ENCODE measurements around the gene PLCZ1.

PLCZ1 gene

DNA sequence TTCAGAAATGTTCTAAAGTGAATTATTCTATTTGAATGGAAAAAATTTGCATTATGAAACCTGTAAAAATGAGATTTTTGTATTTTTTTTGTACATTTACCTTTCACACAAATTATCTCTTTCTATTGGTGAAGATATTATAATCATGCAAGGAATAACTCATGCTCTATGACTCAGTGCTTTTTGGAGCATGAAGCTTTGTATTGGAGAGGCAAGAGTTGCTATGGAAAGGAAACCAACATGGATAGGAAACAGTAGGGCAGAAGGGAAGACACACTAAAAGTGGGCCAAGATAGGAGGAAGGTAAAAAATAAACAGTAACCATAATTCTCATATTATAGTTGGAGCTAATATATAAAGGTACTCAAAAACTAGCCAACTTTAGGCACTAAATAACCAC, 79.0 kb downstream of the PLCZ1 start:
- Histone ChIP-seq H3K36me3 (ENCODE audit: control insufficient read depth in 2 of 2, insufficient read depth in 2 of 2, low read length in 2 of 2) (no peaks in the 10 kb centered on the region), H3K27ac (ENCODE audit: low read length) (no peak overlapping the region), H3K9me3 (ENCODE audit: control insufficient read depth in 2 of 2, low read length in 2 of 2) (no peaks in the 10 kb centered on the region), H3K9ac (ENCODE audit: low read length in 2 of 2) (no peak overlapping the region), H3K27me3 (ENCODE audit: control insufficient read depth in 1 of 2, insufficient read depth in 2 of 2, low read length in 2 of 2) (no peaks in the 10 kb centered on the region), H3K4me1 (ENCODE audit: control insufficient read depth, insufficient read depth, low read length) (no peaks in the 10 kb centered on the region), H3K4me3 (ENCODE audit: low read length in 2 of 2) (no peak overlapping the region)

DNA sequence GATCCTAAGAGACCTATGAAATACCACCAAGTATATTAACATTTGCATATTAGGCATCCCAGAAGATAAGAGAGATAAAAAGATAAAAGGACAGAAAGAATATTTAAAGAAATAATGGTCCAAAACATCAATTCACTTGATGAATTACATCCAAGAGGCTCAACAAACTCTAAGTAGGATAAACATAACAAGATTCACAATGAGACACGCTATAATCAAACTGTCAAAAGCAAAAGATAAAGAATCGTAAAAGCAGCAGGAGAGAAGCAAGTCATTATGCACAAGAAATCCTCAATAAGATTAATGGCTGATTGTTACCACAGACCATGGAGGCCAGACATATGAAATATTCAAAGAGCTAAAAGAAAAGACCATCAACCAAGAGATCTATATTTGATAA, 79.6 kb downstream of the PLCZ1 start:
- H3K27me3 ChIP-seq (ENCODE audit: control insufficient read depth in 1 of 2, insufficient read depth in 2 of 2, low read length in 2 of 2): no peaks in the 10 kb centered on the region
- H3K9ac ChIP-seq (ENCODE audit: low read length in 2 of 2): no peak overlapping the region
- no peak overlapping the region for H3K27ac ChIP-seq (ENCODE audit: low read length)
- H3K9me3 ChIP-seq (ENCODE audit: control insufficient read depth in 2 of 2, low read length in 2 of 2): no peaks in the 10 kb centered on the region
- H3K36me3 ChIP-seq (ENCODE audit: control insufficient read depth in 2 of 2, insufficient read depth in 2 of 2, low read length in 2 of 2): no peaks in the 10 kb centered on the region
- H3K4me1 ChIP-seq (ENCODE audit: control insufficient read depth, insufficient read depth, low read length): no peaks in the 10 kb centered on the region
- no peak overlapping the region for H3K4me3 ChIP-seq (ENCODE audit: low read length in 2 of 2)

DNA sequence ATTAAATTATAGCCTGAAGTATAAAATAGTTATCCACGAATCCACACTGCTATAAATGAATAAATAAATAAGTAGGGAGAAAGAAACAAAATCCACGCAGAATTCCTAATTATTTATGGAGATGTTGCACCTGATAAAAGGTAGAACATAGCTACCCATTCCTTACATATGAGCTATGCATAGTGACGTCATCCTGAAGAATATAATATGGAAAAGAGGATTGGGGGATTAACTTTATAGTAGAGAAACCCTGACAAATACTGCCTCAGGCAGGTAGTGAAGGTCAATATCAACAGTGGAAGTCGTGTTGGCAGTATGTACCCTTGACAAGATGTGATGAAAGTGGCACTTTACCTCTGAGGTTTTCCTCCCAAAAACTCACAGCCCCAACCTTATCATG, 82.5 kb downstream of the PLCZ1 start:
- no peak overlapping the region for H3K9ac ChIP-seq (ENCODE audit: low read length in 2 of 2)
- H3K27me3 ChIP-seq (ENCODE audit: control insufficient read depth in 1 of 2, insufficient read depth in 2 of 2, low read length in 2 of 2): no peaks in the 10 kb centered on the region
- H3K4me1 ChIP-seq (ENCODE audit: control insufficient read depth, insufficient read depth, low read length): no peaks in the 10 kb centered on the region
- H3K27ac ChIP-seq (ENCODE audit: low read length): no peak overlapping the region
- H3K9me3 ChIP-seq (ENCODE audit: control insufficient read depth in 2 of 2, low read length in 2 of 2): no peaks in the 10 kb centered on the region
- H3K4me3 ChIP-seq (ENCODE audit: low read length in 2 of 2): no peak overlapping the region
- no peaks in the 10 kb centered on the region for H3K36me3 ChIP-seq (ENCODE audit: control insufficient read depth in 2 of 2, insufficient read depth in 2 of 2, low read length in 2 of 2)

DNA sequence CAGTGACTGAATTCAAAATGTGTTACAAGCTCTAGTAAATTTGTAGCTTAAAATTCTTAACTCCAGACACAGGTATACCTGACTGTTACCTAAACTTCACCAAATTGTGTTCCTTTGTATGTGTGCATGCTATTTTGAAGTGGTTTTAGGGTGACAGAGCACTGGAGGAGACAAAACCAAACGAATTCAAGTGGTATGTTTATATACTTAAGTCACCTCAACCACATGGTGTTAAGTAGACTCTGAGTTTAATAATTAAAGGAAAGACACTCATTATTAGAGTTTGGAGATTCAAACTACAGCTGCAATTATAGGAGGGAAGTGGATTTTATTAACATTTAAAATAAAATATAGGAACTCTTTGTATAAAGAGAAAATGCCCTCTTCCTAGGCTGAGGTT, 84.3 kb downstream of the PLCZ1 start:
- Histone ChIP-seq H3K4me3 (ENCODE audit: low read length in 2 of 2) (no peak overlapping the region), H3K36me3 (ENCODE audit: control insufficient read depth in 2 of 2, insufficient read depth in 2 of 2, low read length in 2 of 2) (no peaks in the 10 kb centered on the region), H3K9me3 (ENCODE audit: control insufficient read depth in 2 of 2, low read length in 2 of 2) (no peaks in the 10 kb centered on the region), H3K9ac (ENCODE audit: low read length in 2 of 2) (no peak overlapping the region), H3K27me3 (ENCODE audit: control insufficient read depth in 1 of 2, insufficient read depth in 2 of 2, low read length in 2 of 2) (no peaks in the 10 kb centered on the region), H3K4me1 (ENCODE audit: control insufficient read depth, insufficient read depth, low read length) (no peaks in the 10 kb centered on the region), H3K27ac (ENCODE audit: low read length) (no peak overlapping the region)

DNA sequence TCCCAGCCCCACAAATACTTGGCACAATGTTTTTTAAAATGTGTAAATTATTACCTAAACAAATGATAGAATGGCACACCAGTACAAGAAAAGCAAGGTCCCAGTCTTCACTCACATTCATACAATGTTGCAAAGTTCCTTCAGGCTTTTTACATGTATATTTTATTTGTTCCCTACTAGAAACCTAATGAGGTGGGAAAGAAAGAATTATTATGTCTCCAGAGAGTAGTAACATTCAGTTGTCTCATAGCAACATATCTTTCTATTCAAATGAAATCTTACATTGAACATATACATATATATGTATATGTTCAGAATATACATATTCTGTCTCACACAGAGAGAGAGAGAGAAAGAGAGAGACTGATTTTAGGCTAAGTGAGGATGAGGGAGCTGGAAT, 85.2 kb downstream of the PLCZ1 start:
- Histone ChIP-seq H3K27ac (ENCODE audit: low read length) (no peak overlapping the region), H3K4me3 (ENCODE audit: low read length in 2 of 2) (no peak overlapping the region), H3K9me3 (ENCODE audit: control insufficient read depth in 2 of 2, low read length in 2 of 2) (no peaks in the 10 kb centered on the region), H3K27me3 (ENCODE audit: control insufficient read depth in 1 of 2, insufficient read depth in 2 of 2, low read length in 2 of 2) (no peaks in the 10 kb centered on the region), H3K9ac (ENCODE audit: low read length in 2 of 2) (no peak overlapping the region), H3K4me1 (ENCODE audit: control insufficient read depth, insufficient read depth, low read length) (no peaks in the 10 kb centered on the region), H3K36me3 (ENCODE audit: control insufficient read depth in 2 of 2, insufficient read depth in 2 of 2, low read length in 2 of 2) (no peaks in the 10 kb centered on the region)

DNA sequence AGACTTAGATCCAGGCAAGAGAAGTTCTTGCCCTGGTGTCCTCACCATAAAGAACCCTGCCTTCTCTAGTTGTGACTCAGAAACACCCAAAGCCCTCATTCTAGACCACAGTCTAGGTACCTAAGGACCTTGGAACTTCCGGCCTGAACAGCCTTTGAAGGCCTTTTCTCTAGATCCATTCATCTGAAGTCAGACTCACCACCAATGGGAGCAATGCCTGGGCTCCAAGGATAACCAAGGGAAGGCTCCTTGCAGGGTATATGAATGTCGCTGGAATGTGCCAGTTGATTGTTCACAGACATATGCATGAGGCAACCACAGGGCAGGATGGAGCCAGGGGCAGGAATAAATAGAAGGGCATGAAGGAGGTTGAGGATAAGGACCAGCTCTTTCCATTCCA, 86.3 kb downstream of the PLCZ1 start:
- Histone ChIP-seq H3K36me3 (ENCODE audit: control insufficient read depth in 2 of 2, insufficient read depth in 2 of 2, low read length in 2 of 2) (no peaks in the 10 kb centered on the region), H3K27me3 (ENCODE audit: control insufficient read depth in 1 of 2, insufficient read depth in 2 of 2, low read length in 2 of 2) (no peaks in the 10 kb centered on the region), H3K27ac (ENCODE audit: low read length) (no peak overlapping the region), H3K4me3 (ENCODE audit: low read length in 2 of 2) (no peak overlapping the region), H3K4me1 (ENCODE audit: control insufficient read depth, insufficient read depth, low read length) (no peaks in the 10 kb centered on the region), H3K9ac (ENCODE audit: low read length in 2 of 2) (no peak overlapping the region), H3K9me3 (ENCODE audit: control insufficient read depth in 2 of 2, low read length in 2 of 2) (no peaks in the 10 kb centered on the region)

DNA sequence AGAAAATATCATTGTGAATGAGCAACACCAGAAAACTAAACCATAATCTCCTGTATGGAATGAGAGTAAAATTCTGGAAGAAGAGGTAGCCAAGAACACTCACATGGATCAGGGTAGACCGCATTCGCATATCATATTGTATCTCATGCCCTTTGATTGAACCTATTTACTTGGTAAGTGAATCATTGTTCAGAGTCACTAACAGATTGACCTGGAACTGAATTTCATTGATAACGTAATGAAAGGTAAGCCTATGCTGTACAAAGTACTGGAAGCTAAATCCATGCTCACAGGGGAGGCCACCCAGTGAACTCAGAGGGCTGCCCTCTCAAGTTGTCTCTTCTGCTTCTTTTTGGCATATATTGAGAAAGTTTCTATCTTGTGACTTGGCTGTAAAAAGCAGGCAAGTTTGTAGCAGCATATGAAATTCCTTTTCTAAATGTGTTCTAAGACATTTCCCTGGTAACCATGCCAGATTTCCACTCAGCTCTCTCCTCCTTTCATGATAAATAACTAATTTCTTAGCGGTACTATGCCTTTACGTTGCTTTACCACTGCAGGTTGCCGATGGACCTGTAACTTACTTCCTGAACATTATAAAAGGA, 91.4 kb downstream of the PLCZ1 start:
- Histone ChIP-seq H3K9me3 (ENCODE audit: control insufficient read depth in 2 of 2, low read length in 2 of 2) (no peaks in the 10 kb centered on the region), H3K36me3 (ENCODE audit: control insufficient read depth in 2 of 2, insufficient read depth in 2 of 2, low read length in 2 of 2) (no peaks in the 10 kb centered on the region), H3K4me3 (ENCODE audit: low read length in 2 of 2) (no peak overlapping the region), H3K27ac (ENCODE audit: low read length) (no peak overlapping the region), H3K9ac (ENCODE audit: low read length in 2 of 2) (no peak overlapping the region), H3K27me3 (ENCODE audit: control insufficient read depth in 1 of 2, insufficient read depth in 2 of 2, low read length in 2 of 2) (no peaks in the 10 kb centered on the region), H3K4me1 (ENCODE audit: control insufficient read depth, insufficient read depth, low read length) (peaks cover 4% of the 10 kb centered on the region)

DNA sequence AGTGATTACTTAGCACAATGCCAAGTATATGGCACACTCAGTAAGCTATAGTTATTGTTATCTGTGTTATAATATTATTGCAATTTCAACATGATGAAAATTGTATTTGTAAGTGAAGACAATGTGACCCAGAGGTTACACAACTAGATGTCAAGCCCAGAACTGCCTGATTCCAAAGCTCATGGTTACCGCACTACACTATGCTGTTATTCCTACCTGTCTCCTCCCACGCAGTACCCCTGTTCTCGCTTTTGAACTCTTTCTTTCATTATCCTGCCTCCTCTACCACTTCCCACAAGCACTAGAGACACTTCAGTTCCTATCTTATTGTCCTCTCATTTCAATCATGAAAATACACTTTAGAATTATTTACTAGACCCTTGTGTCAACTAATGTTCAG, 93.2 kb downstream of the PLCZ1 start:
- Histone ChIP-seq H3K9me3 (ENCODE audit: control insufficient read depth in 2 of 2, low read length in 2 of 2) (no peaks in the 10 kb centered on the region), H3K9ac (ENCODE audit: low read length in 2 of 2) (no peak overlapping the region), H3K27ac (ENCODE audit: low read length) (no peak overlapping the region)

DNA sequence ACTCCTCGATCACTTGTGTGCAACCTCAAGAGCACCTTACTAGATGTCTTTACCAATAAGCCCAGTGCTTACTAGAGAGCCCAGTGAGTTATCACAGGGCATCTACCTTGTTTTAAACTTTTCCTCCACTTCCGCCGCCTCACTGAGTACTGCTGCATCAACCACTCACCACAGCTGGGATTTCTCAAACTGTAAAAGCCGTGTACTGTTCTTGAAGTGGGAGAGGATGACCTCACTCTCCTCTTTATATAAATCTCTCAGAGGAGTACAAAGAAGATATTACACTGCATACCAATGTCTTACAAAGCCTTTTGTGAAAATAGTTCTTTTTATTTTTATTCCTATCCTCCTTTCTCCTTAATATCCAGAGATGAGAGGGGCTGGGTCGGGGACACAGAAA, 94.1 kb downstream of the PLCZ1 start:
- Histone ChIP-seq H3K4me1 (ENCODE audit: control insufficient read depth, insufficient read depth, low read length) (peaks cover 4% of the 10 kb centered on the region), H3K9me3 (ENCODE audit: control insufficient read depth in 2 of 2, low read length in 2 of 2) (no peaks in the 10 kb centered on the region), H3K4me3 (ENCODE audit: low read length in 2 of 2) (peak overlapping the region in 1 of 2 donors; percentile 24), H3K9ac (ENCODE audit: low read length in 2 of 2) (peak overlapping the region in 1 of 2 donors; percentile 29), H3K27me3 (ENCODE audit: control insufficient read depth in 1 of 2, insufficient read depth in 2 of 2, low read length in 2 of 2) (no peaks in the 10 kb centered on the region), H3K27ac (ENCODE audit: low read length) (peak overlapping the region; percentile 56), H3K36me3 (ENCODE audit: control insufficient read depth in 2 of 2, insufficient read depth in 2 of 2, low read length in 2 of 2) (no peaks in the 10 kb centered on the region)

More for the DNA sequence above, 93.2 kb downstream of the PLCZ1 start:
- no peaks in the 10 kb centered on the region for H3K27me3 ChIP-seq (ENCODE audit: control insufficient read depth in 1 of 2, insufficient read depth in 2 of 2, low read length in 2 of 2)
- H3K36me3 ChIP-seq (ENCODE audit: control insufficient read depth in 2 of 2, insufficient read depth in 2 of 2, low read length in 2 of 2): no peaks in the 10 kb centered on the region
- H3K4me3 ChIP-seq (ENCODE audit: low read length in 2 of 2): no peak overlapping the region
- peaks cover 4% of the 10 kb centered on the region for H3K4me1 ChIP-seq (ENCODE audit: control insufficient read depth, insufficient read depth, low read length)

DNA sequence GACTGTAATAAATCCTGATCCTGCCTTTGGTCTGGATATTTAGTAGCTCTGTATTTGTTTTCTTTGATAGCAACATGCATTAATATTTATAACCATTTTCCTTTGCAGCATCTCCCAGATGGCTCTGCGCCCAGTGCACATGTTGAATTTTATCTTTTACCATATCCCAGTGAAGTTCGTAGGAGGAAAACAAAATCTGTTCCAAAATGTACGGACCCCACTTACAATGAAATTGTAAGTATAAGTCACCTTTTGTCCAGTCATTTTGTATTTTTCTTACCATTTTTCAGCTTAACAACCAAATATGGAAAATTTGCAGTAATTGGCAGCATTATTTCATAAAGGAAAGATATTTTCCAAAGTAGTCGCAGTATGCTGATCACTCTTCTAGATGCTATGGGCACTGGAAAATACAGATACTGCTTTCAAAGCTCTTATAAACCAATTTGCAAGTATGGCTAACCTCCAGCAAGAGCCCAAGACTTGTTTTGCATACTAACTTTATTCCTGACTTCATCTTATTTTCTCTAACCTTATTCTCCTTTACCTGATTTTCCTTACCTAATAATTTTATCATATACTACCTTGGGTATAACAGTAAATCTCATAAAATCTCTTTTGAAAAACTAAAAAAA, 97.4 kb downstream of the PLCZ1 start:
- H3K9ac ChIP-seq (ENCODE audit: low read length in 2 of 2): no peak overlapping the region
- H3K27ac ChIP-seq (ENCODE audit: low read length): no peak overlapping the region
- no peak overlapping the region for H3K4me3 ChIP-seq (ENCODE audit: low read length in 2 of 2)
- H3K4me1 ChIP-seq (ENCODE audit: control insufficient read depth, insufficient read depth, low read length): peaks cover 4% of the 10 kb centered on the region
- no peaks in the 10 kb centered on the region for H3K9me3 ChIP-seq (ENCODE audit: control insufficient read depth in 2 of 2, low read length in 2 of 2)
- H3K27me3 ChIP-seq (ENCODE audit: control insufficient read depth in 1 of 2, insufficient read depth in 2 of 2, low read length in 2 of 2): no peaks in the 10 kb centered on the region
- no peaks in the 10 kb centered on the region for H3K36me3 ChIP-seq (ENCODE audit: control insufficient read depth in 2 of 2, insufficient read depth in 2 of 2, low read length in 2 of 2)

DNA sequence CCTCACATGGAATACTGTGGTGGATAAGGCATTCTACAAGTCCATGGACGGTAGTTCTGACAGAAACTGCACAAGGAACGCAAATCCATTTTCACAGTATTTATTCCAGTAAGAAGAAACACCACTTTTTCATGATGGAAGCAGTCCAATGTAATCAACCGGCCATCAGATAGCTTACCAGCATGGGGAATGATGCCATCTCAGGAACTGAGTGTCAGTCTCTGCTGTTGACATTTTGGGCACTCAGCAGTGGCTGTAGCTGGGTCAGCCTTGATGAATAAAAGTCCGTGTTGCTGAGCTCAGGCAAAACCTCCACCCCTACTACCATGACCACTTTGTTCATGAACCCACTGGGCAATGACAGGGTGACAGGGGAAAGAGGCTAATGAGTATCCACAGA, 103.4 kb downstream of the PLCZ1 start:
- no peaks in the 10 kb centered on the region for H3K27me3 ChIP-seq (ENCODE audit: control insufficient read depth in 1 of 2, insufficient read depth in 2 of 2, low read length in 2 of 2)
- no peak overlapping the region for H3K4me3 ChIP-seq (ENCODE audit: low read length in 2 of 2)
- no peaks in the 10 kb centered on the region for H3K4me1 ChIP-seq (ENCODE audit: control insufficient read depth, insufficient read depth, low read length)
- H3K27ac ChIP-seq (ENCODE audit: low read length): no peak overlapping the region
- no peak overlapping the region for H3K9ac ChIP-seq (ENCODE audit: low read length in 2 of 2)
- H3K9me3 ChIP-seq (ENCODE audit: control insufficient read depth in 2 of 2, low read length in 2 of 2): no peaks in the 10 kb centered on the region
- H3K36me3 ChIP-seq (ENCODE audit: control insufficient read depth in 2 of 2, insufficient read depth in 2 of 2, low read length in 2 of 2): no peaks in the 10 kb centered on the region

Data from stomach smooth muscle (tissue), 2 donors.